ENCODE data around the gene HOATZ.

GRCh38 chr11:111518668-111519067 lies 4.1 kb downstream of the HOATZ start:
- TF ChIP-seq, protein P1, sequence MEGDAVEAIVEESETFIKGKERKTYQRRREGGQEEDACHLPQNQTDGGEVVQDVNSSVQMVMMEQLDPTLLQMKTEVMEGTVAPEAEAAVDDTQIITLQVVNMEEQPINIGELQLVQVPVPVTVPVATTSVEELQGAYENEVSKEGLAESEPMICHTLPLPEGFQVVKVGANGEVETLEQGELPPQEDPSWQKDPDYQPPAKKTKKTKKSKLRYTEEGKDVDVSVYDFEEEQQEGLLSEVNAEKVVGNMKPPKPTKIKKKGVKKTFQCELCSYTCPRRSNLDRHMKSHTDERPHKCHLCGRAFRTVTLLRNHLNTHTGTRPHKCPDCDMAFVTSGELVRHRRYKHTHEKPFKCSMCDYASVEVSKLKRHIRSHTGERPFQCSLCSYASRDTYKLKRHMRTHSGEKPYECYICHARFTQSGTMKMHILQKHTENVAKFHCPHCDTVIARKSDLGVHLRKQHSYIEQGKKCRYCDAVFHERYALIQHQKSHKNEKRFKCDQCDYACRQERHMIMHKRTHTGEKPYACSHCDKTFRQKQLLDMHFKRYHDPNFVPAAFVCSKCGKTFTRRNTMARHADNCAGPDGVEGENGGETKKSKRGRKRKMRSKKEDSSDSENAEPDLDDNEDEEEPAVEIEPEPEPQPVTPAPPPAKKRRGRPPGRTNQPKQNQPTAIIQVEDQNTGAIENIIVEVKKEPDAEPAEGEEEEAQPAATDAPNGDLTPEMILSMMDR (IDR thresholded peaks at IDR 0.05 in 2 of 3, conservative IDR thresholded peaks at IDR 0.05 in 1 of 3; ENCODE audit: borderline replicate concordance in 1 of 3, insufficient read depth in 1 of 3, low read depth in 2 of 3, low read length in 2 of 3): no peak
- TF ChIP-seq YY1 (IDR thresholded peaks at IDR 0.05; ENCODE audit: extremely low read depth, insufficient replicate concordance, low read depth, low read length) (no peak), EZH2 (IDR thresholded peaks at IDR 0.05) (no peak), EZH2phosphoT487 (IDR thresholded peaks at IDR 0.05; ENCODE audit: borderline replicate concordance) (no peak), ZNF274 (IDR thresholded peaks at IDR 0.05; ENCODE audit: low read depth, low read length) (no peak), SIN3A (IDR thresholded peaks at IDR 0.05; ENCODE audit: low read depth) (no peak), TCF7L2 (IDR thresholded peaks at IDR 0.05; ENCODE audit: borderline replicate concordance, extremely low read depth, insufficient read depth, insufficient read length) (no peak), POLR2AphosphoS5 (IDR thresholded peaks at IDR 0.05; ENCODE audit: low read depth, low read length) (no peak), SP1 (IDR thresholded peaks at IDR 0.05; ENCODE audit: low read depth) (no peak)
